Measurements from ENCODE around the gene TNFAIP8. TPM values are rescaled to one million over a fixed set of nuclear protein-coding genes. Genes with fewer than 3 reads are reported as not detected.

Gene TNFAIP8
- total and polyA plus RNA-seq, 9 of the 15 experiments (the other 6 are each of a cell fraction or from before 2014, with no cell fraction given) = 29.9 to 52.2 (median 44.8) TPM

DNA sequence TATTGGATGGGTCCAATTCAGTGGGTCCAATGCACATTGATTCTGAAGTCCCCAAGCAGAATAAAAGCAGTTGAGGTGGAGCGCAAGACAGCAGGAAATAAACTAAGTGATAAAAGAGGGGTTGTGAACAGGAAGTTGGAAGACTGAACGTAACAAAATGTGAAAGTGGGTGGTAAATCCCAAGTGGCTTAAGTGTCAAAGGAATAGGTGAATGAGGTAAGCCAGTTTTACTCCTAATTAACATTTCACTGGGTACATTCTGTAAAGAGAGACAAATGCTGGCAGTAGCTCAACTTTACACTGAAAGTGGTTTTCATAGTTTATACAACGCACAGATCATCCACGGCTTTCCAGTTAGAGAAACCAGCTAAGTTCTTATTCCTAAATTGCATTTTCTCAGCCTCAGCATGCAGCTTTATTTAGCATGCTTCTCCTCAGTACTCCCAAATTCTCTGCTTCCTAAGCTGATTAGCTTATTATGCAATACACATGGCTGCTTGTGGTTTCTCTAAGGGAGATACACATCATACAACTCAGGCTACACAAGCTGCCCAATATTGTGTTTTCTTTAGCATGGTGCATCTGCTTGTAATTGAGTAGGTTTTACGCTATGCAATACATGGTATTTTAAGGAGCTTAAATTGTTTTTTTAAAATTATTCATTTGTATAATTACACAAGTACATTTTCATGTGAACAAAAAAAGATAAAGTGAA is 62.2 kb downstream of the TNFAIP8 start (continued):
- TF ChIP-seq TEAD2 (tag; IDR thresholded peaks at IDR 0.05) = no peak
- no peak for TF ChIP-seq HNRNPLL (IDR thresholded peaks at IDR 0.05; ENCODE audit: low read depth, low read length, poor library complexity, severe bottlenecking)
- TF ChIP-seq KDM5B (IDR thresholded peaks at IDR 0.05; ENCODE audit: insufficient replicate concordance, low read depth, low read length) = peak; percentile 32
- no peak for TF ChIP-seq ZNF217 (CRISPR knock-in tag; IDR thresholded peaks at IDR 0.05)
- no peak for TF ChIP-seq ZNF311 (CRISPR knock-in tag; IDR thresholded peaks at IDR 0.05)
- no peak for TF ChIP-seq NCOA2 (IDR thresholded peaks at IDR 0.05; ENCODE audit: partially characterized antibody in 2 of 2)
- no peak for TF ChIP-seq FOXJ3 (CRISPR knock-in tag; IDR thresholded peaks at IDR 0.05)
- TF ChIP-seq EHMT2 (IDR thresholded peaks at IDR 0.05) = no peak
- no peak for TF ChIP-seq SMAD1 (IDR thresholded peaks at IDR 0.05; ENCODE audit: low read depth, low read length, partially characterized antibody)
- no peak for TF ChIP-seq KLF1 (tag; IDR thresholded peaks at IDR 0.05)
- no peak for TF ChIP-seq PTBP1 (IDR thresholded peaks at IDR 0.05; ENCODE audit: low read depth, low read length)
- no peak for TF ChIP-seq SAFB (IDR thresholded peaks at IDR 0.05; ENCODE audit: borderline replicate concordance, low read depth, low read length)
- no peak for TF ChIP-seq HEY1 (CRISPR knock-in tag; IDR thresholded peaks at IDR 0.05; ENCODE audit: borderline replicate concordance)
- TF ChIP-seq CC2D1A (IDR thresholded peaks at IDR 0.05) = no peak
- TF ChIP-seq, protein P1, sequence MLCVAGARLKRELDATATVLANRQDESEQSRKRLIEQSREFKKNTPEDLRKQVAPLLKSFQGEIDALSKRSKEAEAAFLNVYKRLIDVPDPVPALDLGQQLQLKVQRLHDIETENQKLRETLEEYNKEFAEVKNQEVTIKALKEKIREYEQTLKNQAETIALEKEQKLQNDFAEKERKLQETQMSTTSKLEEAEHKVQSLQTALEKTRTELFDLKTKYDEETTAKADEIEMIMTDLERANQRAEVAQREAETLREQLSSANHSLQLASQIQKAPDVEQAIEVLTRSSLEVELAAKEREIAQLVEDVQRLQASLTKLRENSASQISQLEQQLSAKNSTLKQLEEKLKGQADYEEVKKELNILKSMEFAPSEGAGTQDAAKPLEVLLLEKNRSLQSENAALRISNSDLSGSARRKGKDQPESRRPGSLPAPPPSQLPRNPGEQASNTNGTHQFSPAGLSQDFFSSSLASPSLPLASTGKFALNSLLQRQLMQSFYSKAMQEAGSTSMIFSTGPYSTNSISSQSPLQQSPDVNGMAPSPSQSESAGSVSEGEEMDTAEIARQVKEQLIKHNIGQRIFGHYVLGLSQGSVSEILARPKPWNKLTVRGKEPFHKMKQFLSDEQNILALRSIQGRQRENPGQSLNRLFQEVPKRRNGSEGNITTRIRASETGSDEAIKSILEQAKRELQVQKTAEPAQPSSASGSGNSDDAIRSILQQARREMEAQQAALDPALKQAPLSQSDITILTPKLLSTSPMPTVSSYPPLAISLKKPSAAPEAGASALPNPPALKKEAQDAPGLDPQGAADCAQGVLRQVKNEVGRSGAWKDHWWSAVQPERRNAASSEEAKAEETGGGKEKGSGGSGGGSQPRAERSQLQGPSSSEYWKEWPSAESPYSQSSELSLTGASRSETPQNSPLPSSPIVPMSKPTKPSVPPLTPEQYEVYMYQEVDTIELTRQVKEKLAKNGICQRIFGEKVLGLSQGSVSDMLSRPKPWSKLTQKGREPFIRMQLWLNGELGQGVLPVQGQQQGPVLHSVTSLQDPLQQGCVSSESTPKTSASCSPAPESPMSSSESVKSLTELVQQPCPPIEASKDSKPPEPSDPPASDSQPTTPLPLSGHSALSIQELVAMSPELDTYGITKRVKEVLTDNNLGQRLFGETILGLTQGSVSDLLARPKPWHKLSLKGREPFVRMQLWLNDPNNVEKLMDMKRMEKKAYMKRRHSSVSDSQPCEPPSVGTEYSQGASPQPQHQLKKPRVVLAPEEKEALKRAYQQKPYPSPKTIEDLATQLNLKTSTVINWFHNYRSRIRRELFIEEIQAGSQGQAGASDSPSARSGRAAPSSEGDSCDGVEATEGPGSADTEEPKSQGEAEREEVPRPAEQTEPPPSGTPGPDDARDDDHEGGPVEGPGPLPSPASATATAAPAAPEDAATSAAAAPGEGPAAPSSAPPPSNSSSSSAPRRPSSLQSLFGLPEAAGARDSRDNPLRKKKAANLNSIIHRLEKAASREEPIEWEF (CRISPR knock-in tag; IDR thresholded peaks at IDR 0.05) = no peak
- no peak for TF ChIP-seq TCF7L2 (IDR thresholded peaks at IDR 0.05; ENCODE audit: low read depth, low read length)
- no peak for TF ChIP-seq ARHGAP35 (IDR thresholded peaks at IDR 0.05; ENCODE audit: partially characterized antibody)
- TF ChIP-seq L3MBTL2 (IDR thresholded peaks at IDR 0.05) = 0 out of 2 replicates have a peak, but pooled peaks have one; percentile 12
- TF ChIP-seq CBFB (CRISPR knock-in tag; IDR thresholded peaks at IDR 0.05) = no peak
- TF ChIP-seq SMC3 (conservative IDR thresholded peaks at IDR 0.05; ENCODE audit: insufficient read depth, low read depth, low read length) = no peak
- TF ChIP-seq, protein P2, sequence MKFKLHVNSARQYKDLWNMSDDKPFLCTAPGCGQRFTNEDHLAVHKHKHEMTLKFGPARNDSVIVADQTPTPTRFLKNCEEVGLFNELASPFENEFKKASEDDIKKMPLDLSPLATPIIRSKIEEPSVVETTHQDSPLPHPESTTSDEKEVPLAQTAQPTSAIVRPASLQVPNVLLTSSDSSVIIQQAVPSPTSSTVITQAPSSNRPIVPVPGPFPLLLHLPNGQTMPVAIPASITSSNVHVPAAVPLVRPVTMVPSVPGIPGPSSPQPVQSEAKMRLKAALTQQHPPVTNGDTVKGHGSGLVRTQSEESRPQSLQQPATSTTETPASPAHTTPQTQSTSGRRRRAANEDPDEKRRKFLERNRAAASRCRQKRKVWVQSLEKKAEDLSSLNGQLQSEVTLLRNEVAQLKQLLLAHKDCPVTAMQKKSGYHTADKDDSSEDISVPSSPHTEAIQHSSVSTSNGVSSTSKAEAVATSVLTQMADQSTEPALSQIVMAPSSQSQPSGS (CRISPR knock-in tag; IDR thresholded peaks at IDR 0.05) = no peak
- TF ChIP-seq ZZZ3 (IDR thresholded peaks at IDR 0.05) = no peak
- TF ChIP-seq, protein P3, sequence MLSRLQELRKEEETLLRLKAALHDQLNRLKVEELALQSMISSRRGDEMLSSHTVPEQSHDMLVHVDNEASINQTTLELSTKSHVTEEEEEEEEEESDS (CRISPR knock-in tag; IDR thresholded peaks at IDR 0.05) = peak; percentile 67
- TF ChIP-seq RBM22 (IDR thresholded peaks at IDR 0.05; ENCODE audit: low read depth, low read length, poor library complexity, severe bottlenecking) = no peak
